OCI-LY7 (cell line): ENCODE data around the gene ZNF627.

ENCODE experiments used
- CTCF ChIP-seq: fragments of 200-600 bp; sonication (generic); conservative IDR thresholded peaks from 2 replicates; pipeline ENCODE4 v1.5.1; 2014; ENCODE audit warnings: mild to moderate bottlenecking, antibody characterized with exemption, low read length, moderate library complexity, mixed read lengths
- EZH2phosphoT487 ChIP-seq: fragments of 200-600 bp; sonication (generic); IDR thresholded peaks from 2 replicates; pipeline ENCODE4 v1.6.1; 2018; ENCODE audit warnings: low read depth, borderline replicate concordance, mild to moderate bottlenecking, mixed run types, antibody characterized with exemption, low read length, moderate library complexity, mixed read lengths

DNA sequence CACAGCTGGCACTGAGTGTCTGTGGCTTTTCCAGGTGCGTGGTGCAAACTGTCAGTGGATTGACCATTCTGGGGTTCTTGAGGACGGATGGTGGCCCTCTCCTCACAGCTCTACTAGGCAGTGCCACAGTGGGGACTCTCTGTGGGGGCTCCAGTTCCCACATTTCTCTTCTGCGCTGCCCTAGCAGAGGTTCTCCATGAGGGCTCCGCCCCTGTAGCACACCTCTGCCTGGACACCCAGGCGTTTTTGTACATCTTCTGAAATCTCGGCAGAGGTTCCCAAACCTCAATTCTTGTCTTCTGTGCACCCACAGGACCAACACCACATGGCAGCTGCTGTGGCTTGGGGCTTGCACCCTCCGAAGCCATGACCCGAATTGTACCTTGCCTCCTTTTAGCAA, 9.2 kb downstream of the ZNF627 start:
- TF ChIP-seq CTCF = no peak
- TF ChIP-seq EZH2phosphoT487 = no peak
